Heart right ventricle (tissue), 16 donors: ENCODE results near the gene STAT4. TPM values are rescaled to one million over a fixed set of nuclear protein-coding genes. Genes with fewer than 3 reads are reported as not detected.

Source experiments
- ATAC-seq, 8 donors: fragments of 200-7000 bp; cut with Tn5 transposase; one replicate each; pipeline ENCODE4 v1.9.1; 2020; ENCODE audit warnings: mild to moderate bottlenecking in 8 of 8, moderate library complexity in 8 of 8, moderate number of reproducible peaks in 1 of 8
- DNase-seq, 2 donors: peaks; one replicate each; pipeline ENCODE4 v3.0.0-alpha.2; 2020
- H3K27ac ChIP-seq, 10 donors: fragments of 200-600 bp; sonication (generic) in 2 of 10; one replicate each; pipeline versions ENCODE4 v1.5.0 to v1.8.0; 2020 to 2022; ENCODE audit warnings: mild to moderate bottlenecking in 3 of 10
- H3K27me3 ChIP-seq, 7 donors: fragments of 200-600 bp; one replicate each; pipeline ENCODE4 v1.8.0; 2021 to 2022; ENCODE audit warnings: mild to moderate bottlenecking in 2 of 7
- H3K36me3 ChIP-seq, 9 donors: fragments of 200-600 bp; sonication (generic) in 1 of 9; one replicate each; pipeline versions ENCODE4 v1.5.0 to v1.8.0; 2020 to 2022; ENCODE audit warnings: mild to moderate bottlenecking in 2 of 9
- H3K4me1 ChIP-seq, 9 donors: fragments of 200-600 bp; sonication (generic) in 1 of 9; one replicate each; pipeline versions ENCODE4 v1.5.0 to v1.8.0; 2020 to 2022; ENCODE audit warnings: mild to moderate bottlenecking in 4 of 9
- H3K4me3 ChIP-seq, 10 donors: fragments of 200-600 bp; sonication (generic) in 2 of 10; one replicate each; pipeline versions ENCODE4 v1.5.0 to v1.8.0; 2020 to 2022; ENCODE audit warnings: mild to moderate bottlenecking in 7 of 10, moderate library complexity in 2 of 10
- H3K9me3 ChIP-seq, 11 donors: fragments of 200-600 bp in 10 of 11; sonication (generic) in 2 of 11; one replicate each; pipeline versions ENCODE4 v1.5.0 to v1.8.0; 2013 to 2022; ENCODE audit warnings: mild to moderate bottlenecking in 2 of 11, control low read depth in 1 of 11, moderate library complexity in 1 of 11
- WGBS, 2 donors: extraction: QIAGEN DNeasy Blood & Tissue Kit; methylation state at CpG; one replicate each; pipeline ENCODE4 v1.1.7; 2013; ENCODE audit warnings: inconsistent platforms in 1 of 2; 5-methylcytosine and 5-hydroxymethylcytosine counted together
- intact Hi-C, 10 donors: fragments of 100-400 bp; cut with DNase I; formaldehyde crosslinking; loops; one replicate each; pipeline versions ENCODE4 v1.11.1 to v1.14.2; 2022
- polyA plus RNA-seq, 2 donors: library from polyadenylated mRNA; stranded (reverse); fragments of 200-250 nt; gene quantifications; one replicate each; pipeline ENCODE4 v1.2.3, GENCODE V29; 2013
- total RNA-seq, 10 donors: library from RNA; stranded (reverse); fragmentation: NEBNext Ultra II Directional in 3 of 10; extraction: Animal tissue kit (Norgen Biotek cat#: 25700) in 3 of 10; gene quantifications; one replicate each; pipeline versions ENCODE4 v1.2.1 to v1.2.4, GENCODE V29; 2021 to 2023
- TF ChIP-seq, protein P1 (sequence below), 9 donors: fragments of 200-600 bp; sonication (generic) in 2 of 9; IDR thresholded peaks; one replicate each; pipeline versions ENCODE4 v1.5.0 to v1.8.0; 2021 to 2022; ENCODE audit warnings: antibody characterized with exemption in 9 of 9, mild to moderate bottlenecking in 5 of 9, moderate library complexity in 1 of 9
- donor health status: Arrhythmogenic right ventricular cardiomyopathy.
- donor health status: ischemic (EF 13 %, LVEDD 7.1; RV severe dilation, severe dysfunction).
- donor health status: healthy with polysubstance abuse.
- donor health status: DM: no; HTN: yes; CAD: no.
- donor health status: DM: no; HTN: no; CAD: no.
- donor health status: ischemic (EF 25% LVEDD 6.9; RV normal size, moderate dysfunction).
- donor health status: ischemic (EF 25% LVEDD 5.7; RV mildly dilated, moderate dysfunction).
- donor health status: healthy.
- donor health status: DM: yes; HTN: yes; CAD: no.
- donor health status: Ischemic cardiomyopathy.
- donor health status: ischemic (EF 35%, LVEDD 5.7; RV mildly dilated, moderate dysfunction).
- donor health status: nonischemic (EF 11% LVEDD 7.7; RV severe dilation, severe dysfunction).
- donor health status: DM: yes; HTN: yes; CAD: no.
- donor health status: PGD.
- donor health status: ischemic (EF 29% LVEDD 5.4; RV normal size, mild dysfunction).
- donor health status: nonischemic (EF 23%, LVEDD 6.1; RV moderate dilation, normal function).

Gene STAT4
- total and polyA plus RNA-seq, 12 donors = 0.52 to 9.4 (median 2.2) TPM

DNA sequence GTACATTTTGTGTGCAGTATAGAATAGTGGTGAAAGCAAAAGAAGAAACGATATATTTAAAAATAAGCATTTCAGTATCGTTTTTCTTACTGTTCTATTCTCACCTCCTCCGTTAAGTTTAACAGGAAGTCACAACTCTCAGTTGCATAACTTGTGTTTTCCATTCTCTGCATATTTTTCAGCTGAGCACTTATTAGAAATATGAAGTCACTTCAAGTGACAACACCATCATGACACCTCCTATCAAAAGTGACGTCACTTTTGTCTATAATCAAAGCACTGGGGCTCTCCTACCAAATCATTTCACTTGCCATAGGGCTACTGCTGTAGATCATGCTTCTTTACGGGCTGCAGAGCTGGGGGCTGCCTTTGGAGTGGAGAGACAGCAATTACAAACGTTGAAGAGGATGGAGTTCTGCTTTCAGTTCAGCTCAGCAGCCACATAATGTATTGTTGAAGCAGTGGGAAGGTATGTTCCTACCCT is 36.3 kb downstream of the STAT4 start:
- TF ChIP-seq, protein P1, sequence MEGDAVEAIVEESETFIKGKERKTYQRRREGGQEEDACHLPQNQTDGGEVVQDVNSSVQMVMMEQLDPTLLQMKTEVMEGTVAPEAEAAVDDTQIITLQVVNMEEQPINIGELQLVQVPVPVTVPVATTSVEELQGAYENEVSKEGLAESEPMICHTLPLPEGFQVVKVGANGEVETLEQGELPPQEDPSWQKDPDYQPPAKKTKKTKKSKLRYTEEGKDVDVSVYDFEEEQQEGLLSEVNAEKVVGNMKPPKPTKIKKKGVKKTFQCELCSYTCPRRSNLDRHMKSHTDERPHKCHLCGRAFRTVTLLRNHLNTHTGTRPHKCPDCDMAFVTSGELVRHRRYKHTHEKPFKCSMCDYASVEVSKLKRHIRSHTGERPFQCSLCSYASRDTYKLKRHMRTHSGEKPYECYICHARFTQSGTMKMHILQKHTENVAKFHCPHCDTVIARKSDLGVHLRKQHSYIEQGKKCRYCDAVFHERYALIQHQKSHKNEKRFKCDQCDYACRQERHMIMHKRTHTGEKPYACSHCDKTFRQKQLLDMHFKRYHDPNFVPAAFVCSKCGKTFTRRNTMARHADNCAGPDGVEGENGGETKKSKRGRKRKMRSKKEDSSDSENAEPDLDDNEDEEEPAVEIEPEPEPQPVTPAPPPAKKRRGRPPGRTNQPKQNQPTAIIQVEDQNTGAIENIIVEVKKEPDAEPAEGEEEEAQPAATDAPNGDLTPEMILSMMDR (IDR thresholded peaks at IDR 0.05) = no peak
- no peak for DNase-seq
- H3K27ac ChIP-seq = peak overlapping the region in 1 of 10 donors; percentile 32
- no peaks in the 10 kb centered on the region for H3K4me1 ChIP-seq
- no peak overlapping the region for H3K4me3 ChIP-seq
- no peaks in the 10 kb centered on the region for H3K36me3 ChIP-seq
- ATAC-seq = no peak
- intact Hi-C loops = no loop called here
- no peaks in the 10 kb centered on the region for H3K9me3 ChIP-seq
- 30 to 44% methylated on average over 6 of the region's 6 CpGs for WGBS, 2 donors
- H3K27me3 ChIP-seq = peaks cover 0 to 4% (median 0%) of the 10 kb centered on the region in 7 donors

DNA sequence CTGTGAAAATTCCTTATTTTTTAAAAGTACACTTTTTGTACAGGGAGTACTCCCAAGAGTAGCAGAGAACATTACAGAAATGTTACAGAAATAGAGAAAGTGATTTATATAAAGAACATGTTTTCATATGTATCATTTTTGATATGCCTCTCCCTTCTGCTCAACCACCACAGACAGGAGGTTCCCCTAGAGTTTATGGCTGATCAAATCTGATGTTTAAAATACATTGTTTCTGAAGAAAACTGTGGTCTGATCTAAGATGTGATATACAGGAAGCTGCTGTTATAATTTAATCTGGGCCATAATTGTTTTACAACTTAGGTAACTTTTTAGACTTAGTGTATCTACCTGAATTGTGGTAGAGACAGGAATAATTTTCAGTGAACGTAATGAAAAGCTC is 37.0 kb downstream of the STAT4 start:
- TF ChIP-seq, protein P1 (IDR thresholded peaks at IDR 0.05) = no peak
- H3K27ac ChIP-seq = peak overlapping the region in 1 of 10 donors; percentile 9
- no peak for DNase-seq
- H3K4me3 ChIP-seq = no peak overlapping the region
- peaks cover 0 to under 1% (median 0%) of the 10 kb centered on the region in 9 donors for H3K4me1 ChIP-seq
- no peaks in the 10 kb centered on the region for H3K9me3 ChIP-seq
- H3K36me3 ChIP-seq = no peaks in the 10 kb centered on the region
- peaks cover 0 to 4% (median 0%) of the 10 kb centered on the region in 7 donors for H3K27me3 ChIP-seq
- 97 to 99% methylated on average over 1 of the region's 1 CpG for WGBS, 2 donors
- no peak for ATAC-seq
- intact Hi-C loops = no loop called here

DNA sequence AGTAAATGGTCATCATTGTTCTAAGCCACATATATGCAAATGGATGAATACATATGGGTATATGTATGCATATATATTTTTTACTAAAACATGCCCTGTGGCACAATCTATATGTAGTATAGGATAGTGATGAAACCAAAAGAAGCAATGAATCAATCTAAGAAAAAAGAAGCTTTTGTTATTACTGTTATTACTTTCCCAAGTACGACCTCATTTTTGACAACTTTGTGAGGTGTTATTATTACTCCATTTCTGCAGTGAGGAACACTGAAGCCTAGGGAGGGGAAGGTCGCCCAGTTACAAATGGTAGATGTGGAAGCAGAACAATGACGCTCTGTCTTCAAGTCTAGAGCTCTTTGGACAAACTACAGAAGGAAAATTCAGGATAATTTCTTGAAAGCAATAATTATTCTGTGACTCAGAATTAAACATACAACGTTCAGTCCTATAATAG is 38.3 kb downstream of the STAT4 start:
- no peak for ATAC-seq
- 88 to 93% methylated on average over 4 of the region's 4 CpGs for WGBS, 2 donors
- Histone ChIP-seq H3K27me3 (peaks cover 0 to under 1% (median 0%) of the 10 kb centered on the region in 7 donors), H3K4me3 (no peak overlapping the region), H3K4me1 (peaks cover 0 to 4% (median 0%) of the 10 kb centered on the region in 9 donors), H3K9me3 (no peaks in the 10 kb centered on the region), H3K36me3 (no peaks in the 10 kb centered on the region), H3K27ac (no peak overlapping the region)
- TF ChIP-seq, protein P1 (IDR thresholded peaks at IDR 0.05) = no peak
- intact Hi-C loops = no loop called here
- DNase-seq = no peak

DNA sequence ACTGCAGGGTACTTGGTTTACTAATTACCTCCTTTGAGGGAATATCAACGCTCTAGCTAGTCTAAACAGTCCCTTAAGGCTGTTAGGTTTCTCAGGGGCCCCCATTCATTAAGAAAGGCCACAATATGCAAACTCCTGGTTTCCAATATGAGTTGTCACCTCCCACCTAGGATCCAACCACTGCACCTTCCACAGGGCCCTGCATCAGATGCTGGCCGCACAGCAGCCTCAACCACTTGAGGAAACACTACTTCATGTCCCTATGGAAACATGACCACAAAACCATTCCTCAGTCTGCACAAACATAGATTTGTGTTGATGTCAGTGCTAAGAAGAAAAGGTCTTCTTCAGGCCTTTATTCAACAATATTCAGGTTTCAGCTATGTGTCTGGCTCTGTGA is 40.9 kb downstream of the STAT4 start:
- ATAC-seq = no peak
- 94 to 95% methylated on average over 2 of the region's 2 CpGs for WGBS, 2 donors
- intact Hi-C loops = no loop called here
- no peak for DNase-seq
- TF ChIP-seq, protein P1 (IDR thresholded peaks at IDR 0.05) = no peak
- Histone ChIP-seq H3K4me3 (no peak overlapping the region), H3K27me3 (no peaks in the 10 kb centered on the region), H3K9me3 (no peaks in the 10 kb centered on the region), H3K4me1 (peaks cover 0 to 4% (median 0%) of the 10 kb centered on the region in 9 donors), H3K36me3 (no peaks in the 10 kb centered on the region), H3K27ac (no peak overlapping the region)
